HG02759 (cell line): ENCODE results near the gene COPZ1.
"Not testable (repeated sequence)": the region's sequence is repeated elsewhere in the genome, so short reads cannot be mapped to it uniquely, and the experiment has no call there.

Experiments
- ATAC-seq: cut with Tn5 transposase; IDR thresholded peaks from one replicate; pipeline ENCODE4 v1.9.1; 2021; ENCODE audit warnings: mild to moderate bottlenecking, moderate library complexity; ENCODE audit not compliant: unreplicated experiment

The COPZ1 gene, protein sequence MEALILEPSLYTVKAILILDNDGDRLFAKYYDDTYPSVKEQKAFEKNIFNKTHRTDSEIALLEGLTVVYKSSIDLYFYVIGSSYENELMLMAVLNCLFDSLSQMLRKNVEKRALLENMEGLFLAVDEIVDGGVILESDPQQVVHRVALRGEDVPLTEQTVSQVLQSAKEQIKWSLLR

DNA sequence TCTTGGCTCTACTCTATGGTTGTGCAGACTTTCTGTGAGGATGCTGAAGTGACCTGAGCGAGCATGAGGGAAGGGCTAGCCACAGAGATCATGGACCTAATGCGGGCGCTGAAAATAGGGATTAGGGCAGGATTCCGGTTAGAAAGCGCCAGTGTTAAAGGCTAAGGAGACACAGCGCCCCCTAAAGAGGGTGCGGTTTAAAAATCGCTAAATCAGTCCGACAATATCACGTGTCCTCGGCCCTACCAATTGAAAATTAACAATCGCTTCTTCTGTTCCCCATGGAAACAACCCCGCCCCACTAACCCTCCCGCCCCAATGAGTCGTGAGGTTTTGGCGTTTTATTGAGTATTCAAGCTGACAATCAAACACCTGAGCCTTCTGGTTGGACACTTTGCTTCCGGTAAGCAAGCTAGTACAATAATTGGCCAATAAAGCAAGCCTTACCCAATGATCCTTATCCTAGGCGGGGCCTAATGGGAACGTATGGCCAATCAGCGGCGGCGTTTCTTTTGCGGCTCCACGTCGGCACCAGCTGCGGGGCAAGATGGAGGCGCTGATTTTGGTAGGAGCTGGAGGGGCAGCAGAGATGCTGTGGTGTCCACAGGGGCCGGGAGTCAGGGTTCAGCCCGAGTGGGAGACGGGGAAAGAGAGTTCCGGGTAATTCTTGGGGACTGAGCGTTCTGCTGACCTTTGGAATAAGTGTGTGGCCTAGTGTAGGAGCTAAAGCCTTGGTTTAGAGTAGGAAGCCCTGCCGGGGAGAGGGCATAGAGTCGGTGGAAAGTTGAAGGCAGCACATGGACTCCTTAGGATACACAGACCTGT lies at the start of gene COPZ1:
COPZ1 (plus strand) TSS at position 515 of the 825 bp plus-strand sequence; CDS start at position 548, 33 bp downstream.
- ATAC-seq: peak; percentile 99

DNA sequence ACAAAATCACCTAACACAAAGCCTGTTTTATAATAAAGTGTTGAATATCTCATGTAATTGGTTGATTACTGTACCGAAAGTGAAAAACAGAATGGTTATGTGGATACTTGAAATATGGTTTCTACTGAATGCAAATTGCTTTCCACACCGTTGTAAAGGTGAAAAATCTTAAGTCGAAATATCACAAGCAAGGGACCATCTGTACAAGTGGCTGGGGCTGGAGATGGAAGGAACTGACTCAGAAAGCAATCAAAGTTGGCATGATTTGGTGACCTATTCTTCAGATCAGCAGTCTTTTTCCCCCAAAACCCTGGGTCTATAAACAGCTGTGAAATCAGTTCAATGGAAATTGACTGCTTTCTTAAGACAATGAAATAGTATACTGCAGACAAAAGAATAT lies 48.6 kb upstream of the COPZ1 start:
- no peak for ATAC-seq

DNA sequence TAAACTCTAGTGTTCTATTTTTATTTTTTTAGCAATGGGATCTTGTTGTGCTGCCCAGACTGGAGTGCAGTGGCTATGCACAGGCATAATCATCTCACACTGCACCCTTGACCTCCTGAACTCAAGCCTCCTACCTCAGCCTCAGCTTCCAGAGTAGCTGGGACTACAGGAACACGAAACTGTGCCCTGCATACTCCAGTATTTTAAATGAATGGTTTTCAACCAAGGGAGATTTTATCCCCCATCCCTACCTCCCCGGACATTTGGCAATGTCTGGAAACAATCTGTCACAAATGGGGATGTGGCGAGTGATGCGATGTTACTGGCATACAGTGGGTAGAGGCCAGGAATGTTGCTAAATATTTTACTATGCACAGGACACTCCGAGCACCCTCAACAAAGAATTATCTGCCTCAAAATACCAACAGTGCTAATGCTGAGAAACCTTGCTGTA lies 47.1 kb upstream of the COPZ1 start:
- no peak for ATAC-seq

DNA sequence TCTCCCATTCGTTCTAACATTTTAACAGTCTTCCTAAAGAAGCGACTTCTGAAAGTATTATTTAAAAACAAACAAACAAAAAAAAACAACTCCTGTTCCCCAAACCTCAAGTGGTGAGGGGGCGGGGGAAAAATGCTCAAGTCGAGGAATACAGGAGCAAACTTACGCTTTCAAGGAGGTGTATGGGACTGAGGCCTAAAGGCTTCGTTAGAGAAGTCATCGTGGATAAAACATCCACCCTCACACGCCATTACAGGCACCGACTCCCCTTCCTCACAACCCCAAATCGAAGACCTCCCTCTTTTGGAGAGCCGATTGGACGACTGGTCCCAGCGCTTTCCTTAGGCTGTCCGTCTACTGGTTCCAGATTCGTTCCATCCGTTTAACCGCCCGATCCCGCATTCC lies 45.7 kb upstream of the COPZ1 start:
- peak; percentile 0 for ATAC-seq

DNA sequence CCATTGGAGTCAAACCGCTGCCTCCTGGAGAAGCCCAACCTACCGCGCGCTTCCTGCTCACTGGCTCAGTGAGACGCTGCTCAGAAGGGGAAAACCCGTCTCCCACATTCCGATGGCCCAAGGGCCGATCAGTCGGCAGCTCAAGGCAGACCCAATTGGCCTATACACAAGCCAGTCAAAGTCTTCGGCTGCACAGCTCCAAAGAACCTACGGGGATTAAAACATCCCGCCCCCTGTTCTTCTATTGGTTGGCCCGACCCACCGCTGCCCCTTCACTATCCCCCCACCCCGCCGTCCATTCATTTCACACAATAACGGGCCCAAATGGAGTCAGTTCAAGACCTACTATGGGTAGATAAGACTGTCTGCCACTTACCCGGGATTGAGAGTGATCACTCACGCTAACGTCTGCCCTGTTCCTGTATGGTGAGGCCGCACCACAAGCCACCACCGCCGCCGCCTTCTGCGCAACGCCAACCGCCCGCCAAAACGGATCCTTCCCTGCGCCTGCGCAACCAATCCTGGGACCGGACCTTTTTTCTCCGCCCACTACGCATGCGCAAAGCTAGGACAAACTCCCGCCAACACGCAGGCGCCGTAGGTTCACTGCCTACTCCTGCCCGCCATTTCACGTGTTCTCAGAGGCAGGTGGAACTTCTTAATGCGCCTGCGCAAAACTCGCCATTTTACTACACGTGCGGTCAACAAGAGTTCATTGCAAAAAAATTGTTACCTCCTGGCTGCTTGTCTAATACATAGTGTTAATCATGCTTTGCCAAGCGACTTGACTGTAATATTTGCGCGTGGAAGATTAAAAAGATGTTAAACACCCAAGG lies 45.1 kb upstream of the COPZ1 start, which contains the start of gene CBX5:
CBX5 (minus strand) TSS at position 491 of the 836 bp plus-strand sequence. CDS start 22,472 bp downstream, outside the sequence.
- peak; percentile 73 for ATAC-seq

DNA sequence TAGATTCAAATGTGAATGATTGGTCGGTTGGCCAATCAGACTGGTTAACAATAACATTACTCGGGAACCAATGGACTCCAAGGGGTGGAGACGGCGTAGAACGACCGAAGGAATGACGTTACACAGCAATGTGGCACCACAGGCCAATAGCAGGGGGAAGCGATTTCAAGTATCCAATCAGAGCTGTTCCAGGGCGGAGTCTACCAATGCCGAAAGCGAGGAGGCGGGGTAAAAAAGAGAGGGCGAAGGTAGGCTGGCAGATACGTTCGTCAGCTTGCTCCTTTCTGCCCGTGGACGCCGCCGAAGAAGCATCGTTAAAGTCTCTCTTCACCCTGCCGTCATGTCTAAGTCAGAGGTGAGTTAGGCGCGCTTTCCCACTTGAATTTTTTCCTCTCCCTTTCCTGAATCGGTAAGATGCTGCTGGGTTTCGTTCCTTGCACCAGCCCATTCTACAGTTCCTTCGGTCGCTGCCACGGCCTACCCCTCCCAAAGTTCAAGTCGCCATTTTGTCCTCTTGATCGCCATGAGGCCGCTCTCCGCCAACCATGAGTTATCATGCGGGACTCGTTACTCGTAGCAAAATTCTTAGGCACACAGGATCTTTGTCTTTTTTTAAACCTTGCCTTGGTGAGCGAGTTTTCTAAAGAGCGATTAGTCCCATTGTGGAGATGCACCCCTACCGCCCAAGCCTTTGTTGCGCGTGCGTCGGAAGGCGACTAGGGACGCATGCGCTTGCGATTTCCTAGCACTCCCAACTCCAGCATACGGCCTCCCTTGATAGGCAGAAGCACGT lies 44.3 kb upstream of the COPZ1 start, which contains the start of gene HNRNPA1:
HNRNPA1 (plus strand) TSS at position 259 of the 793 bp plus-strand sequence; CDS start at position 341, 82 bp downstream.
- ATAC-seq: peak; percentile 80

DNA sequence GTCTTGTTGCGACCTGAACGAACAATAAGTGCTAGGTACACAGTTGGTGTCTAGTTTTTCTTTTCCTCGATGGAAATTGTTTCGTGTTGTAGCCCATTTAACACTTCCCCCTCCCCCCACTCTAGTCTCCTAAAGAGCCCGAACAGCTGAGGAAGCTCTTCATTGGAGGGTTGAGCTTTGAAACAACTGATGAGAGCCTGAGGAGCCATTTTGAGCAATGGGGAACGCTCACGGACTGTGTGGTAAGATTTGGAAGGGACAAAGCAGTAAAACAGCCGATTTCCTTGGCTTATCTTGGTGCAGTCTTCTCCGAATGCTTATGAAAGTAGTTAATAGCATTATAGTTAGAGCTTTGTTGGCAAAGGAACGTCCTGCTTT lies 43.7 kb upstream of the COPZ1 start:
- not testable (repeated sequence) for ATAC-seq

DNA sequence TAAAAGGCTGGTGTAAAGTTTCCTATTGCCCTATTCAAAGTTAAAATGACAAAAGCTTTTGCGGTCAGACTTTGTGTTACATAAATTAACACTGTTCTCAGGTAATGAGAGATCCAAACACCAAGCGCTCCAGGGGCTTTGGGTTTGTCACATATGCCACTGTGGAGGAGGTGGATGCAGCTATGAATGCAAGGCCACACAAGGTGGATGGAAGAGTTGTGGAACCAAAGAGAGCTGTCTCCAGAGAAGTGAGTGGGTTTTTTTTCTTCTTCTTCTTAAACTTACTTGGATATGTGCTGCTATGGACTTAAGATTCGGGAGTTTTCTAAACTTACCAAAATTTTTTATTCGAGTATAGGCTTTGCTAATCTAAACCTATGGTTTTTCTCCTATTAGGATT lies 43.2 kb upstream of the COPZ1 start:
- not testable (repeated sequence) for ATAC-seq

DNA sequence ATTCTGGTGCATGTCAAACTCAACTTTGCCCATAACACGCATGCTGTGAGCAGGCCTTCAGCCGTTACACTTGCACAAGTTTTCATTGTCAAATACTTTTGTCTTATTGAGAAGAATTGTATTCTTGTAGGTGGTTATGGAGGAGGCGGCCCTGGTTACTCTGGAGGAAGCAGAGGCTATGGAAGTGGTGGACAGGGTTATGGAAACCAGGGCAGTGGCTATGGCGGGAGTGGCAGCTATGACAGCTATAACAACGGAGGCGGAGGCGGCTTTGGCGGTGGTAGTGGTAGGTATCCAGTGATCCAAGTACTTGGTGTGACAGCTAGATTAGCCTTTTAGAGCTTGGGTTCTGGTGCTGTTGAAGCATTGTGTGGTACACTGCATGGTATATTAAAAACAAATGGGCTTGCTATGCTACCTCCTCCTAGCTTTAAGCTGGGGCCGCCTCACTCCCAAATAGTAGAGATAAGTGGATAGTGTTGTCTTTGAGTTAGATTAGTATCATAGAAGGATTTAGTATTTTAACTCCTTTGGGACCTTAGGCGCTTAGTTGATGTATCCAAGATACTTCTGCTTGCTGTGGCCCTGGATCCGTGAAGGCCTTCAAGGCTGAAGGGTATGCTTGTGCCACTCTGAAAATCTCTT lies 41.9 kb upstream of the COPZ1 start:
- ATAC-seq: no peak

DNA sequence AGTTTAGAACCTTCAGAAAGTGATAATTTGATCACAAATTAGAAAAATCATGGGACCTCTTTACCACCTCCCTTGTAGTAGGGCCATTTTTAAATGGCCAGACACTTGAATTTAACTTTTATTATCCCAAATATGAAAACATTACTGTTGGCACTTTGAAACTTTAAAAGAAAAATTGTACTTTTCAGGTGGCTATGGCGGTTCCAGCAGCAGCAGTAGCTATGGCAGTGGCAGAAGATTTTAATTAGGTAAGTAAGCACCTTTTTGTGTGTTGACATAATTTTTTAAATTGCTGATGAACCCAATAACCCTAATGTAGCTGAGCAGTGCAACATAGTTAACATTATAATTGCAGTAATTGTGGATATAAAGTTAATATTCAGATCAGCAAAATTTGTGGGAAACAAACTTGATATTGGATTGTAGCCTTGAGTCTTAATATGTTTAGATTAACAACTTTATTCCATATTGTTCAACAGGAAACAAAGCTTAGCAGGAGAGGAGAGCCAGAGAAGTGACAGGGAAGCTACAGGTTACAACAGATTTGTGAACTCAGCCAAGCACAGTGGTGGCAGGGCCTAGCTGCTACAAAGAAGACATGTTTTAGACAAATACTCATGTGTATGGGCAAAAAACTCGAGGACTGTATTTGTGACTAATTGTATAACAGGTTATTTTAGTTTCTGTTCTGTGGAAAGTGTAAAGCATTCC lies 40.7 kb upstream of the COPZ1 start:
- not testable (repeated sequence) for ATAC-seq

DNA sequence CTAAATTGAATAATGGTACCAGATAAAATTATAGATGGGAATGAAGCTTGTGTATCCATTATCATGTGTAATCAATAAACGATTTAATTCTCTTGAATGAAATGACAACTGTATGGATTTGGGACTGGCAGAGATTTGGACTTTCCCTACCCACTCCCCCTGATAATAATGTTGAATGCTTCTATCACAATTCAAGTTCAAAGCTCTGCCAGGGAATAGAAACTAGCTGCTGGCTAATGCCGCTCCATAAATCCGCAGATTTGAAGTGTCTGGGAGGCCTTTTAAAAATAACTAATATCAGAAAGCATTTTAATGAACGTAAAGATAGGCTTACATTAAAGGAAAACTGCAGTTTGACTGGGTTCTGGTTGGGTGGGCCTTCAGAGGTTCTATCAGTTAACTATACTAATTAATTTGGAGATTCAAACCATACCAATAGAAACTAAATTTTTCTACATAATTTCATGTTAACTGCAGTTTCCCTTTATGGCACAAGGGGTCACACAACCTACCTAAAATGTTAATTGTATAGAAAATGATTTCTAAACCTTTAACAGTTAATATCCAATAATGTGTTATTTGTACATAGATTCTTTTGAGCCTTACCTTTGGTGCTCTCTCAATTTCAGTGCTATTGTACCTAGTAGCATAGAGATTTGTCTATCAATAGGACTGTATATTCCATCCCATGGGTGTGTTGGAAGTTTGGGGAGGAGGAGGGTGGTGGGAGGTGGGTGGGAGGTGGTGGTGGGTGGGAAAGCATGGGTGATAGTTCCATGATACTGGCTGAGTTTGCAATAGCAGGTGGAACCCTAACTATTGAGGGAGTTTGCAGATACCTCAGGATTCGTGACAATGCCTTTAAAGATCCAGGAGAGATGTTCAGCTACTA lies 39.5 kb upstream of the COPZ1 start:
- ATAC-seq: no peak

DNA sequence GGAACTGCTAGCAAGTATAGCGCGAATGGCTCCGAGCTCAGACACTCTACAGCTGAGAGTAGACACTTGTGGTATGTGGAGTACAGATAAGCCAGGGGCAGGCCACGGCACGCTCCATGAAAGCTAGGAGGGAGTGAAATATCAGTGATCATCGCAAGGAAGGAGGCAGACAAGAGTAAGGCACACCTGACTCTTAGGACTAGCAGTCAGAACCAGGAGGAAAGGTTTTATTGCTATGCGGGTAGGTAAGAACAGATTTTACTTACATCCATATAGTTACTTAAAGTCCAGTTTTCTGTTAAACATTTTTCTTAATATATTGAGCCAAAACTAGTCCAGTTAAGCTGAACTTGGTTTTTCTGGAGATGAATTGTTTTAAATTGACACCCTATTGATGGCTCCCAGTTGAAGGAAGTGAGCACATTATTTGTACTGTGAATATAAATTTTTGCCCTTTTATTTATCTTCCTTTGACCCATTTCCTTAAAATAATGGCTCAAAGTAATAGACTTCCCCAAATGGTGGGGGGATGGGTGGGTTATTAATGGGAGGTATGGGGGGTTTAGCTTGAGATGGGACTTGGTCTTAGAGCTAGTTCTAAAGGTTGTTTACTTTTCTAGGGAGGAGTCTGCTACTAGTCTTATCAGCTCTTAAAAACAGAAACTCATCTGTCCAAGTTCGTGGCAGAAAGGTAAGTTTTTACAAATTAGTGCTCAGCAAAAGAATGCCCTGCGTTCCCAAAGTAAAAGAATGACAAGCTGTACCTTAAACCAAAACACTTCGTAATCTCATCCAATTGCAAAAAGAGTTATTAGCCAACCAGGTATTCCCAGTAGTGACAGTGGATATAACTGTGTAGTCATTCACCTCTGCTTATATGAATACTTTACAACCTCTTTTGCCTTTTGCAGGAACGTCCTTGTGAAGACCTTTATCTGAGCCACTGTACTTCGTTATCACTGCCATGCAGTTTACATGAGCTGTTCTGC lies 38.6 kb upstream of the COPZ1 start:
- no peak for ATAC-seq

DNA sequence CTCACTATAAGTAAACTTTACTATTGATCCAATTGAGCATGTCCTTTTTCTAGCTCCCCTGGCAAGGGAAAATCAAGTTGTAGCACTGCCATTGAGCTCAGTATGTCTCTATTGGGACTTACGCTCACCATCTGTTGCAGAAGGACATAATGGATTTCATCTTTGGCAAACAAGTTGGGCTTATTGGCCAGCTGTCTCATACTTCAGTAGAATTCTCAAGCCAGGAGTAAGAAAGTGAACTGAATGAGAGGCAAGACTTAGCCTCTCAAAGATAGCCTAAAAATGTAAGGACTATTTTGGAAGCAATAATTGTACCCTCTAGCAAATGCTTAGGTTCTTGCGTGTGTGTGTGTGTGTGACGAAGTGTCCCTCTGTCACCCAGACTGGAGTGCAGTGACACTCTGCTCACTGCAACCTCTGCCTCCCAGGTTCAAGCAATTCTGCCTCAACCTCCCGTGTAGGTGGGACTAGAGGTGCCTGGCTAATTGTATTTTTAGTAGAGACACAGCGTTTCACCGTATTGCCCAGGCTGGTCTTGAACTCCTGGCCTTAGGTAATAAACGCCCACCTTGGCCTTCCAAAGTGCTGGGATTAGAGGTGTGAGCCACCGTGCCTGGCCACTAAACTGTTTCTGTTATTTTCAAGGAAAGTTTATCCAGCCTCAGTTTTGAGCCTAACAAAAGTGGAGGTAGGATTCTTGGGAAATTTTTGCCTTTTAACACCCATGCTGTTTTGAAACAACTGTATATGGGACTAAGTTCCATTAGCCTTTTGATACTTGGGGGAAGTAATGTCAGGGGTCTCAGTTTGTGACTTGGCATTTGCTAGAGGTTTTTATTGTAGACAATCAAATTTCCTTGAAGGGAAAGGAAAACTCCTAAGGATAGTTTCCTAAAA lies 37.4 kb upstream of the COPZ1 start:
- no peak for ATAC-seq

DNA sequence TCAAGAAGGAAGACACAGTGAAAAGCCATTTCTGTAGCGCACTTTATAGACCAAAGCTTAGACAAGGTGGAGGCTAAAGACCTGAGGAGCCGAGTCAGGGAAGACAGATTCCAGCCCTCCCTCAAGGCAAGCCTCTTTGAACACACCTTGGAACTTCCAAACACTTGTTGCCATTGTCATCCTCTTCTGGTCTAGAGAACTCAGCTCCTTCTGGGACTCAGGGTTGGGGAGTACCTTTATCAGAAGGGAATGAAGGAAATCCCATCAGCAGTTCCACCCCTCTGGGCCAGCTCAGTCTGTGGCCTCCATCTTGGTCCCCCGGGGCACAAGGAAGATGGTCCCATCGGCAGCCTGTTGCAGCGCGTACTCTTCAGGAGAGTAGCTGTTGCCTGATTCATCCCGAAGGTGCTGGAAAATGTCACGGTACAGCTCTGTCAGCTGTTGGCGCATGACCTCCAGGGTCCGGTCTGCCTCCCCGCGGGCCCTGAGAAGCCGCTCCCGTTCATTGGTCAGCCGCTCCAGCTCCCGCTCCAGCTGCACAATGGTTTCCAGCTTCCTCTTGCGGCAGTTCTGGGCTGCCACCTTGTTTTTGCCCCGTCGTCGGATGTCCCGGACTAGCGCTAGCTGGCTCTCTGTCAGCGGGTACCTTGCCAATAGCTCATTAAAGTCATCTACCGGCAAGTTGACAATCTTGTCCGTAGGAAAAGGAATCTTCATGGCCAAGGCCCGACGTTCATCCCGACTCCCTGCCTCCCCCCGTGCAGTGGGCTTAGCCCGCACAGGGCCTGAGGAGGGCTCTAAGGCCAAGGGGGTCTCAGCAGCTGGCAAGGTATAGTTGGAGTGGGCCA lies 32.6 kb upstream of the COPZ1 start:
- ATAC-seq: no peak

DNA sequence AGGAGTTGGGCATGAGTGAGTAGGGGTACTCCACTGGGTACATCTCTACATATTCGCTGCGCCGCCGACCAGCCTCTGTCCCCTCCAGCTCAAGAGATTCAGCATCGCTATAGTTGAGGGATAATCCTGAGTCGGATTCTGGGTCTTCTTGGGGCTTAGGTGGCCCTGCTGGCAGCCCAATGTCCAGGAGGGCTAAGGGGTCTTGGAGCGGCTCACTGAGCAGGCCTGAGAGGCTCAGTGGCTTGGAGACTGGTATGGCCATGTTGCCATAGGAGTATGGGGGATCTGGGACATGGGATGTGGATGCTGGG lies 32.0 kb upstream of the COPZ1 start:
- no peak for ATAC-seq
